OCI-LY7 (cell line): ENCODE measurements around the gene NAV2. TPM values are rescaled to one million over a fixed set of nuclear protein-coding genes. Genes with fewer than 3 reads are reported as not detected.

Experiments used
- BruUV-seq: library from RNA; stranded (reverse); fragments of 400-500 nt; replicated peaks from 2 replicates; lab custom pipeline; 2021; lab: Mats Ljungman, UMichigan
- CTCF ChIA-PET: fragments of 300-600 bp; sonication (Branson Sonifier 250); formaldehyde crosslinking; loops from one replicate; lab custom pipeline; 2022; ENCODE audit warnings: antibody characterized with exemption; ENCODE audit not compliant: unreplicated experiment; lab: Charles Lee
- POLR2A ChIA-PET: fragments of 300-600 bp; sonication (Branson Sonifier 250); formaldehyde crosslinking; loops from one replicate; lab custom pipeline; 2022; ENCODE audit warnings: antibody characterized with exemption; lab: Charles Lee
- DNase-seq: peaks from one replicate; pipeline ENCODE4 v3.0.0-alpha.2; 2015; ENCODE audit warnings: low spot score
- H2AFZ ChIP-seq: fragments of 200-600 bp; sonication (generic), shearing (Covaris generic); 2 replicates; pipeline ENCODE4 v1.6.1; 2014; ENCODE audit warnings: mild to moderate bottlenecking, antibody characterized with exemption, low read length, moderate library complexity
- H3K27ac ChIP-seq: fragments of 200-600 bp; sonication (generic); 2 replicates; pipeline ENCODE4 v1.5.1; 2014; ENCODE audit warnings: mixed run types, low read depth, mild to moderate bottlenecking, moderate library complexity, low read length, inconsistent platforms; ENCODE audit not compliant: poor library complexity, severe bottlenecking
- H3K36me3 ChIP-seq: fragments of 200-600 bp; sonication (generic); 2 replicates; pipeline ENCODE4 v1.6.1; 2014; ENCODE audit warnings: mild to moderate bottlenecking, antibody characterized with exemption, low read length, moderate library complexity, mixed read lengths; ENCODE audit not compliant: insufficient read depth
- H3K4me1 ChIP-seq: fragments of 200-600 bp; sonication (generic); 2 replicates; pipeline ENCODE4 v1.5.1; 2014; ENCODE audit warnings: mild to moderate bottlenecking, low read length; ENCODE audit not compliant: insufficient read depth, poor library complexity, severe bottlenecking
- H3K4me2 ChIP-seq: fragments of 200-600 bp; sonication (generic); 2 replicates; pipeline ENCODE4 v1.6.1; 2014; ENCODE audit warnings: mild to moderate bottlenecking, low read length
- H3K4me3 ChIP-seq: fragments of 200-600 bp; sonication (generic); 2 replicates; pipeline ENCODE4 v1.5.1; 2014; ENCODE audit warnings: mild to moderate bottlenecking, low read depth, low read length; ENCODE audit not compliant: poor library complexity, severe bottlenecking
- H3K79me2 ChIP-seq: fragments of 200-600 bp; sonication (generic); 2 replicates; pipeline ENCODE4 v1.6.1; 2016; ENCODE audit warnings: low read depth, mild to moderate bottlenecking, low read length, moderate library complexity, mixed read lengths; ENCODE audit not compliant: insufficient read depth
- H3K9me2 ChIP-seq: fragments of 200-600 bp; sonication (generic); 2 replicates; pipeline ENCODE4 v1.6.1; 2016; ENCODE audit warnings: mild to moderate bottlenecking, low read length, mixed read lengths; ENCODE audit not compliant: insufficient read depth
- H3K9me3 ChIP-seq: fragments of 200-600 bp; sonication (generic); 2 replicates; pipeline ENCODE4 v1.6.1; 2014; ENCODE audit warnings: mild to moderate bottlenecking, mixed run types, low read length, mixed read lengths
- H4K20me1 ChIP-seq: fragments of 200-600 bp; sonication (generic); 2 replicates; pipeline ENCODE4 v1.6.1; 2014; ENCODE audit warnings: mild to moderate bottlenecking, antibody characterized with exemption, low read length, moderate library complexity, mixed read lengths; ENCODE audit not compliant: insufficient read depth
- CTCF ChIP-seq: fragments of 200-600 bp; sonication (generic); conservative IDR thresholded peaks from 2 replicates; pipeline ENCODE4 v1.5.1; 2014; ENCODE audit warnings: mild to moderate bottlenecking, antibody characterized with exemption, low read length, moderate library complexity, mixed read lengths
- EZH2phosphoT487 ChIP-seq: fragments of 200-600 bp; sonication (generic); IDR thresholded peaks from 2 replicates; pipeline ENCODE4 v1.6.1; 2018; ENCODE audit warnings: low read depth, borderline replicate concordance, mild to moderate bottlenecking, mixed run types, antibody characterized with exemption, low read length, moderate library complexity, mixed read lengths
- intact Hi-C: fragments of 100-400 bp; cut with micrococcal nuclease; formaldehyde crosslinking; loops from one replicate; pipeline ENCODE4 v1.10.0; 2022; ENCODE audit not compliant: unreplicated experiment
- total RNA-seq, 2 experiments: library from RNA; depleted of rRNA in 1 of 2; stranded (reverse); fragments of >200 nt in 1 of 2; shearing (Covaris generic) in 1 of 2; gene quantifications; 2 replicates each; pipeline ENCODE4 v1.2.3, GENCODE V29; 2014 to 2022

NAV2 gene
- total RNA-seq, 2 experiments from 2014 or later, result 0.06 to 0.68 TPM

DNA sequence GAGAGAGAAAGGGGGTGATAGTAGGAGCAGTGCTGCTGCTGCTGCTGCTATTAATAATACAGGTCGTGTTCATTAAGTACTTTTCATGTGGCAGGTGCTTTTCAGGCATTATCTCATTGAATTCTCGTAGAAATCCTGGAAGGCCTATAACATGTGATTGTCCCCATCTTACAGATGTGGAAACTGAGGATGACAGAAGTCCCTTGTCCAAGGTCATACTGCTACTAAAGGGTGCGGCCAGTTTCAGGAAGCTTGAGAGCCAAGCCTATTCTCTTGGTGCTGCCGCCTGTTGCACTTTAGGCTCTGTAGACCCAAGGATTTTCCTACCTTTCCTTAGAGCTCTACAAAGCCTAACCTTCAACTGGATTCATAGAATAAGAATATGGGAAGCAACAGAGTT lies 254.3 kb downstream of the NAV2 start:
- Histone ChIP-seq H3K27ac (no peak overlapping the region), H3K9me3 (no peaks in the 10 kb centered on the region), H3K79me2 (no peaks in the 10 kb centered on the region), H2AFZ (no peak overlapping the region), H3K4me2 (no peak overlapping the region), H3K9me2 (no peaks in the 10 kb centered on the region), H4K20me1 (no peaks in the 10 kb centered on the region), H3K4me1 (peaks cover 3% of the 10 kb centered on the region), H3K4me3 (no peak overlapping the region), H3K36me3 (no peaks in the 10 kb centered on the region)
- no peak for TF ChIP-seq CTCF
- no peak for TF ChIP-seq EZH2phosphoT487
- intact Hi-C loops, result no loop called here
- ChIA-PET POLR2A (no interaction called here), CTCF (no interaction called here)
- BruUV-seq, result no TSS peak
- DNase-seq, result no peak

DNA sequence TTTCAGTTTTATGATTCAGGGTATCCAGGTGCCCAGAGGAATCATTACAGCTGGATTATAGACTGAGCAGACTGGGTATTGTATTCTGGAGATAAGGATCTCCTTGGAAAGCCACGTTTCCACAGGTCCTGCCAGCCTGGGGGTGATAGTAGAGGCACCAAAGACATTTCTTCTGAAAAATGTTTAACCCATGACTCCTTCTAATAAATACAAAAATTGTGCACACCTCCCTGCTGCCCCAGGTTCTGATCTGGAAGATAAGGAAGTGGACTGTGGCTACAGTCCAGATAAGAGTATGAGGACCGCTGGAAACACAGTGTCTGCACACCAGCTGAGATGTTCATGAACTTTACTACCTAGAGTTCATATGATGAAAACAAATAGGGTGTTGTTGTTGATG lies 255.2 kb downstream of the NAV2 start:
- POLR2A ChIA-PET, result no interaction called here
- peaks cover 3% of the 10 kb centered on the region for H3K4me1 ChIP-seq
- TF ChIP-seq EZH2phosphoT487 (no peak), CTCF (no peak)
- DNase-seq, result no peak
- H3K79me2 ChIP-seq, result no peaks in the 10 kb centered on the region
- no TSS peak for BruUV-seq
- H3K9me3 ChIP-seq, result no peaks in the 10 kb centered on the region
- H3K4me3 ChIP-seq, result no peak overlapping the region
- H4K20me1 ChIP-seq, result no peaks in the 10 kb centered on the region
- no peak overlapping the region for H3K4me2 ChIP-seq
- CTCF ChIA-PET, result no interaction called here
- no peak overlapping the region for H3K27ac ChIP-seq
- no peaks in the 10 kb centered on the region for H3K9me2 ChIP-seq
- H2AFZ ChIP-seq, result no peak overlapping the region
- intact Hi-C loops, result no loop called here
- H3K36me3 ChIP-seq, result no peaks in the 10 kb centered on the region

- no peak overlapping the region for H2AFZ ChIP-seq
- TF ChIP-seq CTCF, result no peak
- DNase-seq, result no peak
- BruUV-seq, result no TSS peak
- no peaks in the 10 kb centered on the region for H4K20me1 ChIP-seq
- no peaks in the 10 kb centered on the region for H3K9me2 ChIP-seq
- H3K4me2 ChIP-seq, result no peak overlapping the region
- no peak overlapping the region for H3K27ac ChIP-seq
- no peaks in the 10 kb centered on the region for H3K9me3 ChIP-seq
- intact Hi-C loops, result no loop called here
- no peaks in the 10 kb centered on the region for H3K36me3 ChIP-seq
- H3K4me1 ChIP-seq, result peaks cover 3% of the 10 kb centered on the region
- POLR2A ChIA-PET, result interaction anchor here (1.0 to 1.2 kb wide), 2 partner anchors 7 to 16 kb away, joined by 3 to 4 read pairs; no protein-coding TSS in a partner anchor
- CTCF ChIA-PET, result no interaction called here
- no peak overlapping the region for H3K4me3 ChIP-seq
- no peaks in the 10 kb centered on the region for H3K79me2 ChIP-seq
Measured at GRCh38 chr11:19968860-19969259, 256.2 kb downstream of the NAV2 start.
